ENCODE results near the gene SLC16A4.

- no peak for TF ChIP-seq POLR2A (IDR thresholded peaks at IDR 0.05)
- no peak for TF ChIP-seq CTCF (IDR thresholded peaks at IDR 0.05 in 4 of 5, conservative IDR thresholded peaks at IDR 0.05 in 1 of 5)
Observed at GRCh38 chr1:110337704-110338308, 53.0 kb downstream of the SLC16A4 start.

Data from gastrocnemius medialis (tissue), 4 donors.